GM19023 (cell line): ENCODE results near the gene PAX2.

Source experiments
- ATAC-seq: cut with Tn5 transposase; IDR thresholded peaks from one replicate; pipeline ENCODE4 v1.9.1; 2021; ENCODE audit warnings: mild to moderate bottlenecking, moderate library complexity; ENCODE audit not compliant: unreplicated experiment

Gene PAX2

GRCh38 chr10:100737355-100738054, 7.9 kb upstream of the PAX2 start:
- ATAC-seq = no peak

- no peak for ATAC-seq
These were observed 7.1 kb upstream of the PAX2 start for GRCh38 chr10:100738055-100738827.

- ATAC-seq = no peak
These were observed 5.6 kb upstream of the PAX2 start for GRCh38 chr10:100739517-100740368.

- ATAC-seq = no peak
These were observed 4.7 kb upstream of the PAX2 start for GRCh38 chr10:100740476-100741377.

GRCh38 chr10:100741378-100742075, 3.9 kb upstream of the PAX2 start:
- ATAC-seq = no peak

GRCh38 chr10:100742076-100742771, 3.2 kb upstream of the PAX2 start:
- no peak for ATAC-seq

GRCh38 chr10:100742936-100743335, 2.4 kb upstream of the PAX2 start:
- no peak for ATAC-seq

- no peak for ATAC-seq
These were observed 1.7 kb upstream of the PAX2 start for GRCh38 chr10:100743626-100744135.

- ATAC-seq = no peak
These were observed 1.0 kb upstream of the PAX2 start for GRCh38 chr10:100744136-100744986.

- ATAC-seq = no peak
These were observed 751 bp downstream of the PAX2 start for GRCh38 chr10:100745882-100746783.

- ATAC-seq = no peak
These were observed 1.5 kb downstream of the PAX2 start for GRCh38 chr10:100746784-100747455.

GRCh38 chr10:100747456-100748230, 2.3 kb downstream of the PAX2 start:
- ATAC-seq = no peak

GRCh38 chr10:100748231-100749058, 3.1 kb downstream of the PAX2 start:
- no peak for ATAC-seq

GRCh38 chr10:100749059-100749308, 3.6 kb downstream of the PAX2 start:
- ATAC-seq = no peak
